Cardiac muscle cell (in vitro differentiated cells and primary cell): ENCODE results near the gene TXNDC16. TPM values are rescaled to one million over a fixed set of nuclear protein-coding genes. Genes with fewer than 3 reads are reported as not detected.
A peak's percentile ranks its signal among the peaks of the same experiment; 100 is the strongest.
"Not testable (repeated sequence)": the region's sequence is repeated elsewhere in the genome, so short reads cannot be mapped to it uniquely, and the experiment has no call there.

Source experiments
- DNase-seq, 2 donors: peaks; one replicate each; pipeline versions ENCODE4 v3.0.0 to v3.0.0-alpha.2; 2010 to 2017; ENCODE audit warnings: low read depth in 1 of 2, low spot score in 1 of 2
- H3K27ac ChIP-seq: fragments of 200-600 bp; sonication (generic); 2 replicates; pipeline ENCODE4 v1.5.1; 2016
- H3K27me3 ChIP-seq: fragments of 200-600 bp; sonication (generic); 2 replicates; pipeline ENCODE4 v1.6.0; 2016; ENCODE audit warnings: control low read depth
- H3K36me3 ChIP-seq: fragments of 200-600 bp; sonication (generic); 2 replicates; pipeline ENCODE4 v1.5.1; 2016; ENCODE audit warnings: control low read depth
- H3K4me1 ChIP-seq: fragments of 200-600 bp; sonication (generic); 2 replicates; pipeline ENCODE4 v1.8.1; 2017; ENCODE audit warnings: low read depth, mild to moderate bottlenecking, mixed run types
- H3K4me3 ChIP-seq: fragments of 200-600 bp; sonication (generic); 2 replicates; pipeline ENCODE4 v1.5.1; 2016; ENCODE audit warnings: mild to moderate bottlenecking
- H3K9me3 ChIP-seq: fragments of 200-600 bp; sonication (generic); 2 replicates; pipeline ENCODE4 v1.5.1; 2017; ENCODE audit warnings: low read depth, mild to moderate bottlenecking, control low read depth
- polyA plus RNA-seq: library from polyadenylated mRNA; unstranded; fragments of >200 nt; fragmentation: Nextera tagmentation; extraction: Ambion mirVana; gene quantifications from 2 replicates; pipeline ENCODE4 v1.2.1, GENCODE V29; 2016
- total RNA-seq: library from RNA; depleted of rRNA; stranded (reverse); fragments of >200 nt; gene quantifications from 2 replicates; pipeline ENCODE4 v1.2.3, GENCODE V29; 2016
- TF ChIP-seq, protein P1 (sequence below): IDR thresholded peaks from 2 replicates; pipeline ENCODE4 v1.5.1; 2012; ENCODE audit warnings: low read depth, mild to moderate bottlenecking, low read length

TXNDC16 gene
- total and polyA plus RNA-seq, 2 experiments from 2014 or later, result 6.9 to 7.8 TPM

DNA sequence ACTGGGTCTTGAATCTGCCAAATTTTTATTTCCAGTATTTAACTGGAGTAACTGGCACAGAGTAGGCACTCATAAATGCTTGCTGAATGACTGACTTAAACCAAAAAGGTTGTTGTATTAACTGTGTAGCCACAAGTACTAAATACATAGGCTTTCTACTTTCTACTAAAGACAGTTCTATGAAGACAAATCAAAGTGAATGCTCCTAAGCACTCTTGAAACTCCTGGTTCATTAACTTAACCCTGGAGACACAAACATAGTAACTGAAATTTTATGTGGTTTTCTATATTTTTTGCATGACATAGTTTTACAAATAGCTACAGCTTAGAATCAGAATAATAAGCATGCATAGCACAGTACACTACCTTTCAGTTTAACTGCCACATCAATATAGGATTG, 70.4 kb downstream of the TXNDC16 start:
- Histone ChIP-seq H3K27ac (no peak overlapping the region), H3K9me3 (no peaks in the 10 kb centered on the region), H3K4me1 (no peaks in the 10 kb centered on the region), H3K36me3 (no peaks in the 10 kb centered on the region), H3K4me3 (no peak overlapping the region), H3K27me3 (no peaks in the 10 kb centered on the region)
- DNase-seq, result no peak
- TF ChIP-seq, protein P1, sequence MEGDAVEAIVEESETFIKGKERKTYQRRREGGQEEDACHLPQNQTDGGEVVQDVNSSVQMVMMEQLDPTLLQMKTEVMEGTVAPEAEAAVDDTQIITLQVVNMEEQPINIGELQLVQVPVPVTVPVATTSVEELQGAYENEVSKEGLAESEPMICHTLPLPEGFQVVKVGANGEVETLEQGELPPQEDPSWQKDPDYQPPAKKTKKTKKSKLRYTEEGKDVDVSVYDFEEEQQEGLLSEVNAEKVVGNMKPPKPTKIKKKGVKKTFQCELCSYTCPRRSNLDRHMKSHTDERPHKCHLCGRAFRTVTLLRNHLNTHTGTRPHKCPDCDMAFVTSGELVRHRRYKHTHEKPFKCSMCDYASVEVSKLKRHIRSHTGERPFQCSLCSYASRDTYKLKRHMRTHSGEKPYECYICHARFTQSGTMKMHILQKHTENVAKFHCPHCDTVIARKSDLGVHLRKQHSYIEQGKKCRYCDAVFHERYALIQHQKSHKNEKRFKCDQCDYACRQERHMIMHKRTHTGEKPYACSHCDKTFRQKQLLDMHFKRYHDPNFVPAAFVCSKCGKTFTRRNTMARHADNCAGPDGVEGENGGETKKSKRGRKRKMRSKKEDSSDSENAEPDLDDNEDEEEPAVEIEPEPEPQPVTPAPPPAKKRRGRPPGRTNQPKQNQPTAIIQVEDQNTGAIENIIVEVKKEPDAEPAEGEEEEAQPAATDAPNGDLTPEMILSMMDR, result no peak

DNA sequence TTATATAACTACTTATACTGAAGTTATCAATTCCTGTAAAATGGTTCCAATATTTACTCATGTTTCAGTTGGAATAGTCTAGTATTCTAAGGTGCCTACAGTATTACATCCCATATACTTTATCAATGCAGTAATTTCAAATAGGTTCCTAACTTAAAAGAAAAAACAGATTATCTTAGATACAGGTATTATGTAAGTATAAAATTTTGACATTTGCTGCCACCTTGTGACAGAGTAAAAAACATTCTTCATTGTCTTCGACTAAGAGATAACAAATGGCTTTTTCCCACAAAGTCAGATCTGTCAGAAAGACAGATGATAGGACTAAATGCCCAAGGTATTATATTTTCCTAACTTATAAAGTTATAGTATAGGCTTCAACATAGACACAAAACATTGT, 78.7 kb downstream of the TXNDC16 start:
- TF ChIP-seq, protein P1, result peak; percentile 40
- Histone ChIP-seq H3K27ac (no peak overlapping the region), H3K36me3 (no peaks in the 10 kb centered on the region), H3K4me3 (no peak overlapping the region), H3K27me3 (no peaks in the 10 kb centered on the region), H3K9me3 (no peaks in the 10 kb centered on the region), H3K4me1 (no peaks in the 10 kb centered on the region)
- DNase-seq, result peak in 1 of 2 donors; percentile 63

DNA sequence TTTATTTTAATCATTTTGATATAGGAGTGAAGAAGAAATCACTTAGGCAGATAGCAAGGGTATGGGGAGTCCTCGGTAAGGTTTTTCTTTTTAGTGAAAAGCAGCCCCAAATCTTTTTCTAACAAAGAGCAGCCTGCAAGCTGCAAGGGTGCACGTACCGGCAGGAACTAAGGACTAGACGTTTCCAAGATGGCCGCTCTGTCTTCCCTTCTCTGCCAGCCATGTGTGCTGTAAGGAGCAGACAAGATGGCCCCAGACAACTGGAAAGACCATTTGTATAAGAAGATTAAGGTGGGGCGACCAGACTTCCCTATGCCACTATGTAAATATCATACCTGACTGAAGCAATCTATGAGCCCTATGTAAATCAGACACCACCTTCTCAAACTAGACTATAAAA, 79.6 kb downstream of the TXNDC16 start:
- Histone ChIP-seq H3K4me3 (no peak overlapping the region), H3K4me1 (no peaks in the 10 kb centered on the region), H3K27me3 (no peaks in the 10 kb centered on the region), H3K27ac (no peak overlapping the region), H3K36me3 (no peaks in the 10 kb centered on the region), H3K9me3 (no peaks in the 10 kb centered on the region)
- DNase-seq, result no peak
- TF ChIP-seq, protein P1, result no peak

DNA sequence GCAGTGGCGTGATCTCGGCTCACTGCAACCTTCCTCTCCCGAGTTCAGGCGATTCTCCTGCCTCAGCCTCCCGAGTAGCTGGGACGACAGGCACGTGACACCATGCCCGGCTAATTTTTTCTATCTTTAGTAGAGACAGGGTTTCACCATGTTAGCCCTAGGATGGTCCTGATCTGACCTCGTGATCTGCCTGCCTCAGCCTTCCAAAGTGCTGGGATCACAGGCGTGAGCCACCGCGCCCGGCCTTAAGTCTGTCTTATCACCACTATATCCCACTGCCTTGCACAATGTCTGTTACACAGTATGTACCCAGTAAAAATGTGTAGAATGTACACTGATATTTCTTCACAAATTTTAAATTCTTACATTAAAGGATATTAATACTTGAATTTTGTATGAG, 80.1 kb downstream of the TXNDC16 start:
- H3K9me3 ChIP-seq, H3K4me1 ChIP-seq, H3K27me3 ChIP-seq, DNase-seq, H3K27ac ChIP-seq, H3K4me3 ChIP-seq, H3K36me3 ChIP-seq: not testable (repeated sequence)

DNA sequence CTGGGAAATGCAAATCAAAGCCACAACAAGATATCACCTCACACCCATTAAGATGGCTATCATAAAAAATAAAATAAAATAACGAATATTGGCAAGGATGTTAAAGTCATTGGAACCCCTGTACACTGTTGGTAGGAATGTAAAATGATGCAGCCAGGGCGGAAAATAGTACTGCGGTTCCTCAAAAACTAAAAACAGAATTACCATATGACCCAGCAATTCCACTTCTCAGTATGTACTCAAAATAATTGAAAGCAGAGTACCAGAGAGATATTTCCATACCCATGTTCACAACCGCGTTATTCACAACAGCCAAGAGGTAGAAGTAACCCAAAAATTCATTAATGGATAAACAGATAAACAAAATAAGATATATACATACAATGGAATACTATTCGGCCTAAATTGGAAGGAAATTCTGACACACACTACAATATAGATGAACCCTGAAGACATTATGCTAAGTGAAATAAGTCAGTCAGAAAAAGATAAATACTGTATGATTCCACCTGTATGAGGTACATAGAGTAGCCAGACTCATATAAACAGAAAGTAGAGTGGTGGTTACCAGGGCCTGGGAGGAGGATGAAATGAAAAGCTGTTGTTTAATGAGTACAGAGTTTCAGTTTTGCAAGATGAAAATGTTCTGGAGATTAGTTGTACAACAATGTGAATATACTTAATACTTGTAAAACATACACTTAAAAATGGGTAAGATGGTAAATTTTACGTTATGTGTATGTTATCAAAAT, 84.6 kb downstream of the TXNDC16 start:
- Histone ChIP-seq H3K4me3 (no peak overlapping the region), H3K36me3 (no peaks in the 10 kb centered on the region), H3K27ac (no peak overlapping the region), H3K27me3 (no peaks in the 10 kb centered on the region), H3K4me1 (no peaks in the 10 kb centered on the region), H3K9me3 (no peaks in the 10 kb centered on the region)
- TF ChIP-seq, protein P1, result no peak
- no peak for DNase-seq

DNA sequence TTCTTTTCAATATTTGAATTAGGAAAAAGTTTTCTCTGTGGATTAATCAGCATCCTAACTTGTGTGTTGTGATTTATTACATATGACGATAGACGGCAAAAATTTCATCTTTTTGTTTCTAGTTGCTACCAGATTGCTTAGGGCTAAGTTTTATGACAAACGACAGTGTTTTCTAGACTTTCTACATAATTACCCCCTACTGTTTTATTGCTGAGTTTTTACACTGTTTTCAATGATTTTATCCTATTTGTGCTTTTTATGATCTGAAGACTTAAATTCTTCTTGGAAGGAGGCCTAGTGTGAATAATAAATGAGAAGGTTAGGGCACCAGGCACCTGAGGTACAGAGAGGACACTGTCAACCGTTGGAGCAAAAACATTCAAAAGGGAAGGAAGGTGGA, 88.1 kb downstream of the TXNDC16 start:
- H3K9me3 ChIP-seq, result no peaks in the 10 kb centered on the region
- H3K27me3 ChIP-seq, result no peaks in the 10 kb centered on the region
- no peak overlapping the region for H3K27ac ChIP-seq
- H3K36me3 ChIP-seq, result no peaks in the 10 kb centered on the region
- no peak for DNase-seq
- H3K4me3 ChIP-seq, result no peak overlapping the region
- TF ChIP-seq, protein P1, result no peak
- no peaks in the 10 kb centered on the region for H3K4me1 ChIP-seq
